ENCODE results near the gene GTF3C5. TPM values are rescaled to one million over a fixed set of nuclear protein-coding genes. Genes with fewer than 3 reads are reported as not detected.

GTF3C5 gene
- total and polyA plus RNA-seq, 9 of the 15 experiments (the other 6 are each of a cell fraction or from before 2014, with no cell fraction given) = 3.8 to 118 (median 83.7) TPM

- ATAC-seq (peak; percentile 44; the same call in 2 of the 3 replicates), DNase-seq (ENCODE audit: extremely low read depth in 1 of 4, low spot score in 3 of 4) (peak in 2 of 4 experiments; percentile 21 to 27), FAIRE-seq (peak; percentile 35)
- Histone ChIP-seq H3K4me2 (ENCODE audit: insufficient read depth, low read length) (no peak overlapping the region), H3K79me2 (ENCODE audit: control insufficient read depth, insufficient read depth, low read length) (no peaks in the 10 kb centered on the region), H3K4me3 (no peak overlapping the region), H3K27ac (ENCODE audit: extremely low read depth, low read depth, low read length) (no peak overlapping the region), H3K4me1 (replicated peaks in 1 of 2; ENCODE audit: control insufficient read depth in 2 of 2, insufficient read depth in 2 of 2, low read length in 2 of 2) (no peaks in the 10 kb centered on the region; a peak in 1 of 5 replicates), H3K36me3 (ENCODE audit: control insufficient read depth, insufficient read depth, low read length) (no peaks in the 10 kb centered on the region), H3K9me3 (replicated peaks; ENCODE audit: control insufficient read depth, insufficient read depth, low read depth, low read length) (no peaks in the 10 kb centered on the region), H2AFZ (ENCODE audit: low read depth, low read length) (no peak overlapping the region), H3K9me1 (ENCODE audit: control insufficient read depth, insufficient read depth, low read length) (peaks cover 4% of the 10 kb centered on the region), H4K20me1 (replicated peaks; ENCODE audit: control insufficient read depth, insufficient read depth, low read length) (no peaks in the 10 kb centered on the region), H3K9ac (ENCODE audit: insufficient read depth in 1 of 2, low read depth in 2 of 2, low read length in 2 of 2) (no peak overlapping the region), H3K27me3 (ENCODE audit: control insufficient read depth in 2 of 2, insufficient read depth in 2 of 2, low read length in 2 of 2) (peaks cover 15 to 20% of the 10 kb centered on the region in 2 experiments; a peak in 4 of 5 replicates)
- CTCF ChIA-PET (ENCODE audit: low intra/inter-chr PET ratio) = no interaction called here
- intact Hi-C loops (cut with micrococcal nuclease) (no loop called here), in situ Hi-C loops (cut with MboI) (no loop called here)
- POLR2A ChIA-PET = interaction anchor here (0.6 to 1.2 kb wide), 4 partner anchors 10 to 342 kb away, joined by 3 to 4 read pairs (median 3); partner anchors contain the start of genes AK8 and GTF3C5
- WGBS (ENCODE audit: insufficient coverage, low coverage, missing lambda C conversion rate) = 23% methylated on average over 8 of the region's 8 CpGs
- no TSS peak for BruUV-seq (replicated peaks)
- TF ChIP-seq CC2D1A (IDR thresholded peaks at IDR 0.05) (no peak), KDM1A (IDR thresholded peaks at IDR 0.05) (peak; percentile 77 to 80), PHF8 (IDR thresholded peaks at IDR 0.05; ENCODE audit: borderline replicate concordance, low read length) (no peak), NFIC (IDR thresholded peaks at IDR 0.05) (peak; percentile 57), HDAC2 (IDR thresholded peaks at IDR 0.05) (0 out of 2 replicates have a peak, but pooled peaks have one; percentile 42), CTCFL (IDR thresholded peaks at IDR 0.05; ENCODE audit: borderline replicate concordance, insufficient read depth, low read depth, low read length, poor library complexity, severe bottlenecking) (no peak), ATF3 (IDR thresholded peaks at IDR 0.05) (no peak), ATF3 (CRISPR knock-in tag; conservative IDR thresholded peaks at IDR 0.05) (no peak), ZNF609 (CRISPR knock-in tag; IDR thresholded peaks at IDR 0.05; ENCODE audit: borderline replicate concordance) (no peak), CSDE1 (IDR thresholded peaks at IDR 0.05) (no peak), ZNF780A (CRISPR knock-in tag; IDR thresholded peaks at IDR 0.05) (no peak), THAP7 (CRISPR knock-in tag; IDR thresholded peaks at IDR 0.05) (no peak), TFAP4 (CRISPR knock-in tag; IDR thresholded peaks at IDR 0.05; ENCODE audit: borderline replicate concordance) (0 out of 2 replicates have a peak, but pooled peaks have one; percentile 26)
Measured at GRCh38 chr9:133074111-133074651, 43.4 kb downstream of the GTF3C5 start.
